Activated CD4-positive, alpha-beta T cell treated with anti-CD3 and anti-CD28 coated beads for 48 hours (primary cell): ENCODE measurements around the gene CATSPER4.

Source experiments
- DNase-seq: peaks from one replicate; pipeline ENCODE4 v3.0.0-alpha.2; 2020

The CATSPER4 gene

GRCh38 chr1:26164861-26165842 is 25.2 kb upstream of the CATSPER4 start:
- no peak for DNase-seq

GRCh38 chr1:26166719-26167281 is 23.6 kb upstream of the CATSPER4 start:
- no peak for DNase-seq

- DNase-seq: no peak
These were observed 21.8 kb upstream of the CATSPER4 start, which contains the start of gene C1orf232 for GRCh38 chr1:26168410-26169197. Gene C1orf232, minus strand, starts transcription at chr1:26168963. Its CDS starts 464 bp downstream, at chr1:26168499.

GRCh38 chr1:26169198-26169554 is 21.2 kb upstream of the CATSPER4 start:
- DNase-seq: no peak

GRCh38 chr1:26169669-26170471 is 20.5 kb upstream of the CATSPER4 start, which contains the start of gene ZNF593:
Gene ZNF593, plus strand, starts transcription at chr1:26169908. Its CDS starts 76 bp downstream, at chr1:26169984.
- peak; percentile 93 for DNase-seq

GRCh38 chr1:26170472-26170821 is 20.0 kb upstream of the CATSPER4 start:
- DNase-seq: no peak

GRCh38 chr1:26171084-26172072 is 19.0 kb upstream of the CATSPER4 start, which contains the start of gene ZNF593OS:
Gene ZNF593OS, minus strand, starts transcription at chr1:26171832. Its CDS starts 171 bp downstream, at chr1:26171661.
- DNase-seq: no peak

GRCh38 chr1:26175346-26175745 is 15.1 kb upstream of the CATSPER4 start:
- DNase-seq: no peak

- peak; percentile 41 for DNase-seq
These were observed 13.2 kb upstream of the CATSPER4 start, which contains the start of gene CNKSR1 for GRCh38 chr1:26177182-26177684. Gene CNKSR1, plus strand, starts transcription at chr1:26177491. Its CDS starts 57 bp downstream, at chr1:26177548.

- no peak for DNase-seq
These were observed 10.3 kb upstream of the CATSPER4 start for GRCh38 chr1:26180010-26180506.

- DNase-seq: no peak
These were observed 8.6 kb upstream of the CATSPER4 start for GRCh38 chr1:26181586-26182382.

GRCh38 chr1:26182383-26182696 is 8.1 kb upstream of the CATSPER4 start:
- no peak for DNase-seq

- no peak for DNase-seq
These were observed 6.3 kb upstream of the CATSPER4 start for GRCh38 chr1:26184086-26184485.

- DNase-seq: no peak
These were observed 5.5 kb upstream of the CATSPER4 start for GRCh38 chr1:26184883-26185282.

- no peak for DNase-seq
These were observed 2.5 kb upstream of the CATSPER4 start for GRCh38 chr1:26187882-26188281.

GRCh38 chr1:26188477-26188876 is 1.9 kb upstream of the CATSPER4 start:
- no peak for DNase-seq

GRCh38 chr1:26189331-26189730 is 1.1 kb upstream of the CATSPER4 start:
- DNase-seq: no peak

- no peak for DNase-seq
These were observed 589 bp upstream of the CATSPER4 start for GRCh38 chr1:26189751-26190275.

- peak; percentile 31 for DNase-seq
These were observed 1.3 kb downstream of the CATSPER4 start for GRCh38 chr1:26191739-26192138.

GRCh38 chr1:26195805-26196204 is 5.4 kb downstream of the CATSPER4 start:
- DNase-seq: no peak
